Hepatocyte (in vitro differentiated cells): ENCODE measurements around the gene CLIC5. TPM values are rescaled to one million over a fixed set of nuclear protein-coding genes. Genes with fewer than 3 reads are reported as not detected.

Experiments used
- DNase-seq: peaks from one replicate; pipeline ENCODE4 v3.0.0-alpha.2; 2016; ENCODE audit warnings: low spot score
- H2AFZ ChIP-seq: fragments of 200-600 bp; sonication (generic); 2 replicates; pipeline ENCODE4 v1.6.0; 2016; ENCODE audit warnings: antibody characterized with exemption, mild to moderate bottlenecking
- H3K27ac ChIP-seq: fragments of 200-600 bp; sonication (generic); 2 replicates; pipeline ENCODE4 v1.5.1; 2016; ENCODE audit warnings: mild to moderate bottlenecking
- H3K27me3 ChIP-seq: fragments of 200-600 bp; sonication (generic); 2 replicates; pipeline ENCODE4 v1.6.1; 2016
- H3K36me3 ChIP-seq: fragments of 200-600 bp; sonication (generic); replicated peaks from 2 replicates; pipeline ENCODE4 v1.5.1; 2016; ENCODE audit warnings: low read depth; ENCODE audit not compliant: insufficient read depth
- H3K4me1 ChIP-seq: fragments of 200-600 bp; sonication (generic); 2 replicates; pipeline ENCODE4 v1.5.1; 2016; ENCODE audit warnings: mild to moderate bottlenecking, moderate library complexity; ENCODE audit not compliant: insufficient read depth
- H3K4me2 ChIP-seq: fragments of 200-600 bp; sonication (generic); 2 replicates; pipeline ENCODE4 v1.6.0; 2016
- H3K4me3 ChIP-seq: fragments of 200-600 bp; sonication (generic); 2 replicates; pipeline ENCODE4 v1.5.1; 2016; ENCODE audit warnings: mild to moderate bottlenecking
- H3K79me2 ChIP-seq: fragments of 200-600 bp; sonication (generic); 2 replicates; pipeline ENCODE4 v1.6.0; 2017; ENCODE audit warnings: mild to moderate bottlenecking
- H3K9me2 ChIP-seq: fragments of 200-600 bp; sonication (generic); replicated peaks from 2 replicates; pipeline ENCODE4 v1.6.0; 2017; ENCODE audit warnings: mild to moderate bottlenecking; ENCODE audit not compliant: insufficient read depth
- H3K9me3 ChIP-seq: fragments of 200-600 bp; sonication (generic); 2 replicates; pipeline ENCODE4 v1.5.1; 2016; ENCODE audit warnings: low read depth, mild to moderate bottlenecking
- H4K20me1 ChIP-seq: fragments of 200-600 bp; sonication (generic); 2 replicates; pipeline ENCODE4 v1.6.0; 2016; ENCODE audit warnings: mild to moderate bottlenecking; ENCODE audit not compliant: insufficient read depth, poor library complexity, severe bottlenecking
- CTCF ChIP-seq: fragments of 200-600 bp; sonication (generic); IDR thresholded peaks from 2 replicates; pipeline ENCODE4 v1.5.1; 2016; ENCODE audit warnings: antibody characterized with exemption, mild to moderate bottlenecking; ENCODE audit not compliant: poor library complexity
- EZH2 ChIP-seq: fragments of 200-600 bp; sonication (generic); IDR thresholded peaks from 2 replicates; pipeline ENCODE4 v1.6.1; 2016; ENCODE audit warnings: antibody characterized with exemption, mild to moderate bottlenecking, borderline replicate concordance
- EZH2phosphoT487 ChIP-seq: fragments of 200-600 bp; sonication (generic); IDR thresholded peaks from one replicate; pipeline ENCODE4 v1.6.1; 2018; ENCODE audit warnings: antibody characterized with exemption, mild to moderate bottlenecking, low read depth, moderate library complexity; ENCODE audit not compliant: unreplicated experiment, severe bottlenecking
- WGBS: methylation state at CpG from one replicate; pipeline ENCODE4 v1.1.6; 2016; ENCODE audit warnings: low lambda C conversion rate; ENCODE audit errors: missing lambda C conversion rate; 5-methylcytosine and 5-hydroxymethylcytosine counted together
- polyA plus RNA-seq: library from polyadenylated mRNA; unstranded; fragments of >200 nt; fragmentation: Nextera tagmentation; extraction: Ambion mirVana; gene quantifications from 2 replicates; pipeline ENCODE4 v1.2.1, GENCODE V29; 2016
- total RNA-seq: library from RNA; depleted of rRNA; stranded (reverse); fragments of >200 nt; gene quantifications from 2 replicates; pipeline ENCODE4 v1.2.3, GENCODE V29; 2014

The CLIC5 gene
- total and polyA plus RNA-seq, 2 experiments from 2014 or later = 6.0 to 12.1 TPM

- no peaks in the 10 kb centered on the region for H3K36me3 ChIP-seq
- H3K27me3 ChIP-seq = no peaks in the 10 kb centered on the region
- no peak for TF ChIP-seq CTCF
- no peak for TF ChIP-seq EZH2phosphoT487
- no peak for TF ChIP-seq EZH2
- peak overlapping the region; percentile 66 for H3K27ac ChIP-seq
- H3K4me1 ChIP-seq = peaks cover 15% of the 10 kb centered on the region
- no peak overlapping the region for H2AFZ ChIP-seq
- H3K4me3 ChIP-seq = no peak overlapping the region
- WGBS = 90% methylated on average over 3 of the region's 3 CpGs
- no peaks in the 10 kb centered on the region for H3K9me2 ChIP-seq
- H3K4me2 ChIP-seq = no peak overlapping the region
- H3K9me3 ChIP-seq = no peaks in the 10 kb centered on the region
- H4K20me1 ChIP-seq = no peaks in the 10 kb centered on the region
- no peaks in the 10 kb centered on the region for H3K79me2 ChIP-seq
- DNase-seq = no peak
Measured at GRCh38 chr6:45952546-45952945, 63.1 kb downstream of the CLIC5 start.

- 79% methylated on average over 7 of the region's 7 CpGs for WGBS
- H3K27me3 ChIP-seq = no peaks in the 10 kb centered on the region
- no peak overlapping the region for H2AFZ ChIP-seq
- DNase-seq = no peak
- no peaks in the 10 kb centered on the region for H3K9me3 ChIP-seq
- H4K20me1 ChIP-seq = no peaks in the 10 kb centered on the region
- H3K9me2 ChIP-seq = no peaks in the 10 kb centered on the region
- H3K4me2 ChIP-seq = peak overlapping the region; percentile 3
- H3K27ac ChIP-seq = peak overlapping the region; percentile 66
- peaks cover 15% of the 10 kb centered on the region for H3K4me1 ChIP-seq
- H3K36me3 ChIP-seq = no peaks in the 10 kb centered on the region
- TF ChIP-seq EZH2phosphoT487 = no peak
- no peak for TF ChIP-seq CTCF
- H3K4me3 ChIP-seq = no peak overlapping the region
- H3K79me2 ChIP-seq = no peaks in the 10 kb centered on the region
Measured at GRCh38 chr6:45952168-45952529, 63.5 kb downstream of the CLIC5 start.

- no peak for DNase-seq
- Histone ChIP-seq H3K79me2 (no peaks in the 10 kb centered on the region), H3K9me3 (no peaks in the 10 kb centered on the region), H3K27ac (peak overlapping the region; percentile 71), H3K4me2 (peak overlapping the region; percentile 3), H3K27me3 (no peaks in the 10 kb centered on the region), H3K4me1 (peaks cover 15% of the 10 kb centered on the region), H4K20me1 (no peaks in the 10 kb centered on the region), H3K36me3 (no peaks in the 10 kb centered on the region), H2AFZ (no peak overlapping the region), H3K4me3 (no peak overlapping the region), H3K9me2 (no peaks in the 10 kb centered on the region)
- 58% methylated on average over 11 of the region's 11 CpGs for WGBS
- no peak for TF ChIP-seq CTCF
- TF ChIP-seq EZH2phosphoT487 = no peak
- TF ChIP-seq EZH2 = no peak
Measured at GRCh38 chr6:45951321-45952167, 64.1 kb downstream of the CLIC5 start.
